Kidney (tissue), 14 donors: ENCODE measurements around the gene SRGAP3. TPM values are rescaled to one million over a fixed set of nuclear protein-coding genes. Genes with fewer than 3 reads are reported as not detected.

Experiments used
- DNase-seq, 5 donors: peaks; one replicate each; pipeline ENCODE4 v3.0.0-alpha.2; 2013 to 2020
- FAIRE-seq: peaks from 2 replicates; lab custom pipeline; 2012; peaks lifted over from hg19 to GRCh38; lab: Jason Lieb, UNC
- H3K27ac ChIP-seq, 2 donors: one replicate each; pipeline ENCODE4 v1.7.0; 2013; ENCODE audit warnings: low read depth in 2 of 2, low read length in 2 of 2, inconsistent platforms in 1 of 2
- H3K27me3 ChIP-seq: one replicate; pipeline ENCODE4 v1.7.1; 2013; ENCODE audit warnings: low read length, inconsistent platforms; ENCODE audit not compliant: control insufficient read depth, insufficient read depth
- H3K36me3 ChIP-seq, 3 donors: one replicate each; pipeline versions ENCODE4 v1.7.0 to v1.7.1; 2013; ENCODE audit warnings: low read length in 3 of 3, control low read depth in 1 of 3, inconsistent platforms in 1 of 3; ENCODE audit not compliant: insufficient read depth in 3 of 3, control insufficient read depth in 2 of 3
- H3K4me1 ChIP-seq, 3 donors: one replicate each; pipeline versions ENCODE4 v1.7.0 to v1.7.1; 2013; ENCODE audit warnings: low read length in 3 of 3, inconsistent platforms in 1 of 3, low read depth in 1 of 3; ENCODE audit not compliant: control insufficient read depth in 2 of 3, insufficient read depth in 2 of 3
- H3K4me3 ChIP-seq, 3 donors: one replicate each; pipeline versions ENCODE4 v1.7.0 to v1.8.1; 2013; ENCODE audit warnings: low read length in 3 of 3, control low read depth in 1 of 3, inconsistent platforms in 1 of 3
- H3K9ac ChIP-seq, 3 donors: one replicate each; pipeline versions ENCODE4 v1.7.0 to v1.7.1; 2013; ENCODE audit warnings: low read length in 3 of 3, control low read depth in 1 of 3, inconsistent platforms in 1 of 3
- H3K9me3 ChIP-seq, 3 donors: one replicate each; pipeline versions ENCODE4 v1.7.0 to v1.7.1; 2013; ENCODE audit warnings: low read length in 3 of 3, control low read depth in 1 of 3, inconsistent platforms in 1 of 3; ENCODE audit not compliant: control insufficient read depth in 2 of 3, insufficient read depth in 1 of 3
- CTCF ChIP-seq: IDR thresholded peaks from 3 replicates; pipeline ENCODE4 v1.5.1; 2012; ENCODE audit warnings: mild to moderate bottlenecking, moderate library complexity, borderline replicate concordance; ENCODE audit not compliant: insufficient read depth; ENCODE audit errors: extremely low read depth
- intact Hi-C: fragments of 100-400 bp; cut with DNase I; formaldehyde crosslinking; loops from one replicate; pipeline ENCODE4 v1.11.1; 2022
- polyA plus RNA-seq: library from polyadenylated mRNA; stranded (reverse); fragments of 350-450 nt; fragmentation: Illumina TruSeq; extraction: RNeasy Lipid Tissue Mini Kit (QIAGEN cat#74804); gene quantifications from one replicate; pipeline ENCODE4 v1.2.3, GENCODE V29; 2014; ENCODE audit warnings: low read depth, low replicate concordance; ENCODE audit not compliant: insufficient read depth
- total RNA-seq: library from RNA; stranded (reverse); fragmentation: NEBNext Ultra II Directional; extraction: Animal tissue kit (Norgen Biotek cat#: 25700); gene quantifications from one replicate; pipeline ENCODE4 v1.2.1, GENCODE V29; 2021
- donor health status: control.
- donor health status: control.
- donor health status: control.
- donor health status: control.
- donor health status: control.
- donor health status: DM: yes; HTN: yes; CAD: no.
- donor health status: Normal renal cell carcinoma (clear cell type).

SRGAP3 gene
- total and polyA plus RNA-seq, 2 donors from 2014 or later = 4.1 to 24.3 TPM

- no peaks in the 10 kb centered on the region for H3K9me3 ChIP-seq
- no peak for TF ChIP-seq CTCF
- H3K4me1 ChIP-seq = peaks cover 0 to 6% (median 5%) of the 10 kb centered on the region in 3 donors
- intact Hi-C loops = no loop called here
- no peak overlapping the region for H3K4me3 ChIP-seq
- FAIRE-seq = no peak
- no peaks in the 10 kb centered on the region for H3K27me3 ChIP-seq
- no peaks in the 10 kb centered on the region for H3K36me3 ChIP-seq
- no peak overlapping the region for H3K9ac ChIP-seq
- DNase-seq = peak in 1 of 5 donors; percentile 25
- no peak overlapping the region for H3K27ac ChIP-seq
Measured at GRCh38 chr3:9113040-9113439, 136.4 kb downstream of the SRGAP3 start.

- Histone ChIP-seq H3K4me1 (peaks cover 0 to 6% (median 5%) of the 10 kb centered on the region in 3 donors), H3K27me3 (no peaks in the 10 kb centered on the region), H3K9me3 (no peaks in the 10 kb centered on the region), H3K27ac (peak overlapping the region; percentile 5 to 32), H3K4me3 (no peak overlapping the region), H3K36me3 (no peaks in the 10 kb centered on the region), H3K9ac (no peak overlapping the region)
- no peak for TF ChIP-seq CTCF
- DNase-seq = peak in 1 of 5 donors; percentile 30
- no peak for FAIRE-seq
- intact Hi-C loops = no loop called here
Measured at GRCh38 chr3:9111866-9112265, 137.6 kb downstream of the SRGAP3 start.

GRCh38 chr3:9111417-9111816 lies 138.0 kb downstream of the SRGAP3 start:
- FAIRE-seq (no peak), DNase-seq (peak in 1 of 5 donors; percentile 37)
- Histone ChIP-seq H3K27me3 (no peaks in the 10 kb centered on the region), H3K27ac (no peak overlapping the region), H3K36me3 (no peaks in the 10 kb centered on the region), H3K4me1 (peaks cover 0 to 6% (median 5%) of the 10 kb centered on the region in 3 donors), H3K9me3 (no peaks in the 10 kb centered on the region), H3K4me3 (no peak overlapping the region), H3K9ac (no peak overlapping the region)
- intact Hi-C loops = no loop called here
- TF ChIP-seq CTCF = no peak

GRCh38 chr3:9110802-9111201 lies 138.6 kb downstream of the SRGAP3 start:
- DNase-seq (peak in 1 of 5 donors; percentile 26), FAIRE-seq (no peak)
- no peak overlapping the region for H3K9ac ChIP-seq
- H3K4me1 ChIP-seq = peaks cover 0 to 6% (median 5%) of the 10 kb centered on the region in 3 donors
- no peak overlapping the region for H3K4me3 ChIP-seq
- no peaks in the 10 kb centered on the region for H3K27me3 ChIP-seq
- TF ChIP-seq CTCF = no peak
- H3K9me3 ChIP-seq = no peaks in the 10 kb centered on the region
- H3K36me3 ChIP-seq = no peaks in the 10 kb centered on the region
- no peak overlapping the region for H3K27ac ChIP-seq
- intact Hi-C loops = no loop called here
